MM.1S (cell line): ENCODE measurements around the gene SEPHS2.

ENCODE experiments used
- DNase-seq: peaks from one replicate; pipeline ENCODE4 v3.0.0-alpha.2; 2015
- H2AFZ ChIP-seq: fragments of 300-600 bp; sonication (generic); 2 replicates; pipeline ENCODE4 v1.6.0; 2016; ENCODE audit warnings: antibody characterized with exemption, low read length
- H3F3A ChIP-seq: fragments of 300-600 bp; sonication (generic); 2 replicates; pipeline ENCODE4 v1.6.1; 2016; ENCODE audit warnings: mild to moderate bottlenecking, antibody characterized with exemption, low read length, moderate library complexity, mixed read lengths; ENCODE audit not compliant: insufficient read depth
- H3K27ac ChIP-seq: fragments of 300-600 bp; sonication (generic); 2 replicates; pipeline ENCODE4 v1.5.1; 2016; ENCODE audit warnings: mild to moderate bottlenecking, low read length
- H3K27me3 ChIP-seq: fragments of 300-600 bp; sonication (generic); replicated peaks from 2 replicates; pipeline ENCODE4 v1.6.0; 2016; ENCODE audit warnings: low read length; ENCODE audit not compliant: insufficient read depth
- H3K36me3 ChIP-seq: fragments of 300-600 bp; sonication (generic); replicated peaks from 2 replicates; pipeline ENCODE4 v1.6.1; 2016; ENCODE audit warnings: mild to moderate bottlenecking, low read length, mixed read lengths; ENCODE audit not compliant: insufficient read depth
- H3K4me1 ChIP-seq: fragments of 300-600 bp; sonication (generic); 2 replicates; pipeline ENCODE4 v1.6.1; 2016; ENCODE audit warnings: low read length, mixed read lengths
- H3K4me2 ChIP-seq: fragments of 300-600 bp; sonication (generic); 2 replicates; pipeline ENCODE4 v1.6.0; 2016; ENCODE audit warnings: low read depth, low read length
- H3K4me3 ChIP-seq: fragments of 300-600 bp; sonication (generic); 2 replicates; pipeline ENCODE4 v1.5.1; 2016; ENCODE audit warnings: low read length, mixed read lengths
- H3K79me2 ChIP-seq: fragments of 300-600 bp; sonication (generic); 2 replicates; pipeline ENCODE4 v1.6.1; 2016; ENCODE audit warnings: mixed run types, low read length, mixed read lengths
- H3K9ac ChIP-seq: fragments of 300-600 bp; sonication (generic); 2 replicates; pipeline ENCODE4 v1.6.1; 2016; ENCODE audit warnings: low read length, mixed read lengths
- H3K9me2 ChIP-seq: fragments of 300-600 bp; sonication (generic); replicated peaks from 2 replicates; pipeline ENCODE4 v1.6.1; 2016; ENCODE audit warnings: mild to moderate bottlenecking, low read length, mixed read lengths; ENCODE audit not compliant: insufficient read depth
- H3K9me3 ChIP-seq: fragments of 300-600 bp; sonication (generic); replicated peaks from 2 replicates; pipeline ENCODE4 v1.6.1; 2016; ENCODE audit warnings: mild to moderate bottlenecking, low read length, mixed read lengths; ENCODE audit not compliant: insufficient read depth
- H4K20me1 ChIP-seq: fragments of 300-600 bp; sonication (generic); 2 replicates; pipeline ENCODE4 v1.6.1; 2016; ENCODE audit warnings: mild to moderate bottlenecking, low read length, moderate library complexity, mixed read lengths; ENCODE audit not compliant: insufficient read depth
- CTCF ChIP-seq: fragments of 300-600 bp; sonication (generic); IDR thresholded peaks from 2 replicates; pipeline ENCODE4 v1.5.1; 2016; ENCODE audit warnings: antibody characterized with exemption, low read length, mixed read lengths
- EZH2 ChIP-seq: fragments of 300-600 bp; sonication (generic); optimal IDR thresholded peaks from 2 replicates; pipeline ENCODE3; 2017; ENCODE audit warnings: low read depth, mild to moderate bottlenecking, antibody characterized with exemption, low read length, mixed read lengths
- EZH2phosphoT487 ChIP-seq: fragments of 300-600 bp; sonication (generic); IDR thresholded peaks from 2 replicates; pipeline ENCODE4 v1.6.1; 2018; ENCODE audit warnings: antibody characterized with exemption, low read length

Gene SEPHS2

GRCh38 chr16:30476991-30477390, 31.3 kb upstream of the SEPHS2 start:
- no peaks in the 10 kb centered on the region for H3K27me3 ChIP-seq
- H3K9ac ChIP-seq = no peak overlapping the region
- peaks cover 9% of the 10 kb centered on the region for H3K4me1 ChIP-seq
- H3K79me2 ChIP-seq = peaks cover 20% of the 10 kb centered on the region
- H3K4me2 ChIP-seq = no peak overlapping the region
- H3K9me3 ChIP-seq = no peaks in the 10 kb centered on the region
- no peaks in the 10 kb centered on the region for H4K20me1 ChIP-seq
- H3K9me2 ChIP-seq = no peaks in the 10 kb centered on the region
- H2AFZ ChIP-seq = no peak overlapping the region
- no peak overlapping the region for H3K27ac ChIP-seq
- H3K36me3 ChIP-seq = no peaks in the 10 kb centered on the region
- no peak for DNase-seq
- peaks cover 12% of the 10 kb centered on the region for H3F3A ChIP-seq
- H3K4me3 ChIP-seq = no peak overlapping the region
- no peak for TF ChIP-seq EZH2
- no peak for TF ChIP-seq EZH2phosphoT487
- no peak for TF ChIP-seq CTCF

DNA sequence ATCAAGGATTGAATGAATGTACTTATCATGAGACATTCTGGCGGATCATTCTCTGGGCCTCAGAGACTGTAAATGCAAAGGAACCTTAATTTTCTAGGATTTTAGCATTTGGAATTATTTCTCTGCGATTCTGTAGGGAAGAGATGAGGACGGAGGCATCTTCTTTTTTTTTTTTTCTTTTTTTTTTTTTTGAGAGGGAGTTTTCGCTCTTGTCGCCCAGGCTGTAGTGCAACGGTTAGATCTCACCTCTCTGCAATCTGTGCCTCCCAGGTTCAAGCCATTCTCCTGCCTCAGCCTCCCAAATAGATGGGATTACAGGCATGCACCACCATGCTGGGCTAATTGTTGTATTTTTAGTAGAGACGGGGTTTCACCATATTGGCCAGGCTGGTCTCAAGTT, 29.0 kb upstream of the SEPHS2 start:
- Histone ChIP-seq H3K9ac (no peak overlapping the region), H2AFZ (no peak overlapping the region), H3F3A (peaks cover 18% of the 10 kb centered on the region), H3K79me2 (peaks cover 20% of the 10 kb centered on the region), H4K20me1 (no peaks in the 10 kb centered on the region), H3K27ac (no peak overlapping the region), H3K4me3 (no peak overlapping the region), H3K27me3 (no peaks in the 10 kb centered on the region), H3K4me2 (no peak overlapping the region), H3K36me3 (no peaks in the 10 kb centered on the region), H3K9me2 (no peaks in the 10 kb centered on the region), H3K9me3 (no peaks in the 10 kb centered on the region), H3K4me1 (peaks cover 14% of the 10 kb centered on the region)
- TF ChIP-seq EZH2 (no peak), CTCF (no peak), EZH2phosphoT487 (no peak)
- DNase-seq = no peak

- Histone ChIP-seq H3K27ac (peak overlapping the region; percentile 87; the same call in 1 of the 2 replicates), H3K79me2 (peaks cover 20% of the 10 kb centered on the region), H3K27me3 (no peaks in the 10 kb centered on the region), H3K4me1 (peaks cover 17% of the 10 kb centered on the region), H2AFZ (no peak overlapping the region), H3K4me2 (peak overlapping the region; percentile 99; the same call in 1 of the 2 replicates), H3K4me3 (peak overlapping the region; percentile 80), H3K36me3 (no peaks in the 10 kb centered on the region), H4K20me1 (no peaks in the 10 kb centered on the region), H3F3A (peaks cover 18% of the 10 kb centered on the region), H3K9me3 (no peaks in the 10 kb centered on the region), H3K9ac (peak overlapping the region; percentile 71; the same call in 1 of the 2 replicates), H3K9me2 (no peaks in the 10 kb centered on the region)
- no peak for DNase-seq
- no peak for TF ChIP-seq CTCF
- TF ChIP-seq EZH2phosphoT487 = no peak
- TF ChIP-seq EZH2 = no peak
Measured at GRCh38 chr16:30474074-30474452, 28.4 kb upstream of the SEPHS2 start.
